ENCODE results near the gene DPP8. TPM values are rescaled to one million over a fixed set of nuclear protein-coding genes. Genes with fewer than 3 reads are reported as not detected.

DPP8 gene
- total RNA-seq, 1 experiment from 2014 or later = 27.1 TPM

DNA sequence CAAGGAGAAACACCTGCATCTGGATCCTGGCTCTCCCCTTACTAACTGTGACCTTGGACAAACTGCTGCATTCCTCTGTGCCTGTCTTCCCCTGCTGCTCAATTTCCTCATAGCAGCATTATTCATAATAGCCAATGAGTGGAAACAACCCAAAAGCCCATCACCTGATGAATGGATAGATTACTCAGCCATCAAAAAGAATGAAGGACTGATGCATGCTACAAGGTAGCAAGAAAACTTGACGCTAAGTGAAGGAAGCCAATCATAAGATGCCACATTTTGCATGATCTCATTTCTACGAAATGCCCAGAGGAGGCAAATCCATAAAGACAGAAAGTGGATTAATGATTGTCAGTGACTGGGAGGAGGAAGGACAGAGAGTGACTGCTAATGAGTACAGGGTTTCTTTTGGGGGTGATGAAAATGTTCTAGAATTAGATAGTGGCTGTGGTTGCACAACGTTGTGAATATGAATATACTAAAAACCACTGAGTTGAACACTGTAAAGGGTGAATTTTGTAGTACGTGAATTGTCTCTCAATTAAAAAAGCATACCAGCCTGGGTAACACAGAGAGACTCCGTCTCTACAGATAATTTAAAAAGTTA, 105.9 kb downstream of the DPP8 start:
- TF ChIP-seq JUND (IDR thresholded peaks at IDR 0.05) = no peak
- TF ChIP-seq EGR1 (IDR thresholded peaks at IDR 0.05; ENCODE audit: low read depth) = no peak
- TF ChIP-seq SP1 (IDR thresholded peaks at IDR 0.05; ENCODE audit: low read depth) = no peak
- TF ChIP-seq, protein P1, sequence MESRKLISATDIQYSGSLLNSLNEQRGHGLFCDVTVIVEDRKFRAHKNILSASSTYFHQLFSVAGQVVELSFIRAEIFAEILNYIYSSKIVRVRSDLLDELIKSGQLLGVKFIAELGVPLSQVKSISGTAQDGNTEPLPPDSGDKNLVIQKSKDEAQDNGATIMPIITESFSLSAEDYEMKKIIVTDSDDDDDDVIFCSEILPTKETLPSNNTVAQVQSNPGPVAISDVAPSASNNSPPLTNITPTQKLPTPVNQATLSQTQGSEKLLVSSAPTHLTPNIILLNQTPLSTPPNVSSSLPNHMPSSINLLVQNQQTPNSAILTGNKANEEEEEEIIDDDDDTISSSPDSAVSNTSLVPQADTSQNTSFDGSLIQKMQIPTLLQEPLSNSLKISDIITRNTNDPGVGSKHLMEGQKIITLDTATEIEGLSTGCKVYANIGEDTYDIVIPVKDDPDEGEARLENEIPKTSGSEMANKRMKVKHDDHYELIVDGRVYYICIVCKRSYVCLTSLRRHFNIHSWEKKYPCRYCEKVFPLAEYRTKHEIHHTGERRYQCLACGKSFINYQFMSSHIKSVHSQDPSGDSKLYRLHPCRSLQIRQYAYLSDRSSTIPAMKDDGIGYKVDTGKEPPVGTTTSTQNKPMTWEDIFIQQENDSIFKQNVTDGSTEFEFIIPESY (IDR thresholded peaks at IDR 0.05; ENCODE audit: extremely low read depth, insufficient replicate concordance, low read length) = no peak
- no peak for TF ChIP-seq SRF (IDR thresholded peaks at IDR 0.05; ENCODE audit: low read depth)
- TF ChIP-seq, protein P2, sequence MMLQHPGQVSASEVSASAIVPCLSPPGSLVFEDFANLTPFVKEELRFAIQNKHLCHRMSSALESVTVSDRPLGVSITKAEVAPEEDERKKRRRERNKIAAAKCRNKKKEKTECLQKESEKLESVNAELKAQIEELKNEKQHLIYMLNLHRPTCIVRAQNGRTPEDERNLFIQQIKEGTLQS (IDR thresholded peaks at IDR 0.05) = no peak
- no peak for TF ChIP-seq POLR2A (IDR thresholded peaks at IDR 0.05; ENCODE audit: borderline replicate concordance, extremely low read depth, insufficient read depth, insufficient read length)
- no peak for TF ChIP-seq CEBPB (IDR thresholded peaks at IDR 0.05; ENCODE audit: low read depth)
- TF ChIP-seq EZH2phosphoT487 (IDR thresholded peaks at IDR 0.05; ENCODE audit: borderline replicate concordance) = no peak
- no peak for TF ChIP-seq ZNF274 (IDR thresholded peaks at IDR 0.05; ENCODE audit: low read depth, low read length)
- no peak for TF ChIP-seq TCF7L2 (IDR thresholded peaks at IDR 0.05; ENCODE audit: borderline replicate concordance, extremely low read depth, insufficient read depth, insufficient read length)
- TF ChIP-seq ZFX (IDR thresholded peaks at IDR 0.05) = no peak
- TF ChIP-seq ELF1 (IDR thresholded peaks at IDR 0.05; ENCODE audit: borderline replicate concordance, low read depth) = no peak
- TF ChIP-seq, protein P3, sequence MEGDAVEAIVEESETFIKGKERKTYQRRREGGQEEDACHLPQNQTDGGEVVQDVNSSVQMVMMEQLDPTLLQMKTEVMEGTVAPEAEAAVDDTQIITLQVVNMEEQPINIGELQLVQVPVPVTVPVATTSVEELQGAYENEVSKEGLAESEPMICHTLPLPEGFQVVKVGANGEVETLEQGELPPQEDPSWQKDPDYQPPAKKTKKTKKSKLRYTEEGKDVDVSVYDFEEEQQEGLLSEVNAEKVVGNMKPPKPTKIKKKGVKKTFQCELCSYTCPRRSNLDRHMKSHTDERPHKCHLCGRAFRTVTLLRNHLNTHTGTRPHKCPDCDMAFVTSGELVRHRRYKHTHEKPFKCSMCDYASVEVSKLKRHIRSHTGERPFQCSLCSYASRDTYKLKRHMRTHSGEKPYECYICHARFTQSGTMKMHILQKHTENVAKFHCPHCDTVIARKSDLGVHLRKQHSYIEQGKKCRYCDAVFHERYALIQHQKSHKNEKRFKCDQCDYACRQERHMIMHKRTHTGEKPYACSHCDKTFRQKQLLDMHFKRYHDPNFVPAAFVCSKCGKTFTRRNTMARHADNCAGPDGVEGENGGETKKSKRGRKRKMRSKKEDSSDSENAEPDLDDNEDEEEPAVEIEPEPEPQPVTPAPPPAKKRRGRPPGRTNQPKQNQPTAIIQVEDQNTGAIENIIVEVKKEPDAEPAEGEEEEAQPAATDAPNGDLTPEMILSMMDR (IDR thresholded peaks at IDR 0.05 in 2 of 3, conservative IDR thresholded peaks at IDR 0.05 in 1 of 3; ENCODE audit: borderline replicate concordance in 1 of 3, insufficient read depth in 1 of 3, low read depth in 2 of 3, low read length in 2 of 3) = no peak
- TF ChIP-seq RAD21 (IDR thresholded peaks at IDR 0.05; ENCODE audit: low read depth) = no peak
- TF ChIP-seq EZH2 (IDR thresholded peaks at IDR 0.05) = no peak
- TF ChIP-seq YY1 (IDR thresholded peaks at IDR 0.05; ENCODE audit: extremely low read depth, insufficient replicate concordance, low read depth, low read length) = no peak
- H3K79me2 ChIP-seq (ENCODE audit: insufficient read depth, low read length) = no peaks in the 10 kb centered on the region
- H3K27me3 ChIP-seq (ENCODE audit: insufficient read depth, low read length) = no peaks in the 10 kb centered on the region
- H4K20me1 ChIP-seq (ENCODE audit: insufficient read depth) = no peaks in the 10 kb centered on the region
- RAD21 ChIA-PET (ENCODE audit: low non-redundant PET in 1 of 2, low total read pairs in 2 of 2, uncharacterized antibody in 2 of 2, unreplicated experiment in 2 of 2) = no interaction called here
- H3K4me1 ChIP-seq (ENCODE audit: control insufficient read depth in 1 of 2, insufficient read depth in 2 of 2, low read length in 2 of 2) = peaks cover 0 to 14% of the 10 kb centered on the region in 2 experiments; a peak in 1 of 4 replicates
- no peak overlapping the region for H2AFZ ChIP-seq (ENCODE audit: low read depth, low read length, poor library complexity, severe bottlenecking)
- H3K36me3 ChIP-seq (ENCODE audit: control insufficient read depth in 1 of 2, insufficient read depth in 2 of 2, low read length in 2 of 2) = no peaks in the 10 kb centered on the region
- DNase-seq (ENCODE audit: low read depth, low spot score) (no peak), ATAC-seq (no peak)
- CTCF ChIA-PET = no interaction called here
- no TSS peak for BruUV-seq (replicated peaks)
- intact Hi-C loops (cut with micrococcal nuclease) = no loop called here
- H3K4me2 ChIP-seq (ENCODE audit: low read length) = no peak overlapping the region
- no peak overlapping the region for H3K27ac ChIP-seq (ENCODE audit: low read depth, low read length)
- POLR2A ChIA-PET = no interaction called here
- no peaks in the 10 kb centered on the region for H3K9me2 ChIP-seq (ENCODE audit: insufficient read depth)
- no peaks in the 10 kb centered on the region for H3K9me3 ChIP-seq (ENCODE audit: control insufficient read depth in 1 of 2, insufficient read depth in 1 of 2, low read depth in 1 of 2, low read length in 2 of 2)
- H3K9ac ChIP-seq (ENCODE audit: low read length) = no peak overlapping the region
- no peak overlapping the region for H3K4me3 ChIP-seq (replicated peaks in 1 of 2; ENCODE audit: low read depth in 1 of 2, low read length in 2 of 2)

Measured in HCT116 (cell line).